Measurements from ENCODE around the gene TLN1.
A peak's percentile ranks its signal among the peaks of the same experiment; 100 is the strongest.

Gene TLN1

DNA sequence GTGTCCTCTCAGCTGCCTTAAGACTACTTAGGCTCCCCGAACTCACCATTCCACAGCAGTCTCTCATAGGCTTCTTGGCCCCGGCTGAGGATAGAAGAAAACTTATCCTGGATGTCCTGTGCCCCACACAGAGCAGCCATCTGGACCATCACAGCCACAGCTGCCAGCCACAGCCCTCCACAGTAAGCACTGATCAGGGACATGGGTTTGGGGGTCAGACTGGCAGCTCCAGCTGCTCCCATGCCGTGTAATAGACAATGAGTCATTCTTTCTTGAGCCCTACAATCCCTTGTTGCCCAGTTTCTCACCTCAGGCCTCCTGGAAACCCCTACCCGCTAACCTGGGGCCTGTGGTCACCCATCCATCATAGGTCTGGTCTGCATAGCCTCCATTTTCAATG lies 6.2 kb upstream of the TLN1 start:
- no peak overlapping the region for H3K9ac ChIP-seq (ENCODE audit: low read length)
- 0 out of 2 replicates have a peak, but pooled peaks cover 3% of the 10 kb centered on the region for H3K36me3 ChIP-seq (replicated peaks; ENCODE audit: insufficient read depth, low read length)
- DNase-seq = no peak
- no peaks in the 10 kb centered on the region for H4K20me1 ChIP-seq (ENCODE audit: insufficient read depth, low read length)
- H3K27ac ChIP-seq (ENCODE audit: low read length) = no peak overlapping the region
- no peak overlapping the region for H2AFZ ChIP-seq (ENCODE audit: low read length)
- H3K4me3 ChIP-seq (ENCODE audit: low read length) = no peak overlapping the region
- H3F3A ChIP-seq (ENCODE audit: insufficient read depth, low read length) = peaks cover 11% of the 10 kb centered on the region; the same call in 1 of the 2 replicates
- no peak overlapping the region for H3K4me2 ChIP-seq (ENCODE audit: low read depth, low read length)
- peaks cover 30% of the 10 kb centered on the region for H3K79me2 ChIP-seq (ENCODE audit: low read length)
- no peaks in the 10 kb centered on the region for H3K27me3 ChIP-seq (replicated peaks; ENCODE audit: insufficient read depth, low read length)
- no peaks in the 10 kb centered on the region for H3K9me2 ChIP-seq (replicated peaks; ENCODE audit: insufficient read depth, low read length)
- H3K4me1 ChIP-seq (ENCODE audit: low read length) = peaks cover 3% of the 10 kb centered on the region; the same call in 1 of the 2 replicates
- TF ChIP-seq EZH2phosphoT487 (IDR thresholded peaks at IDR 0.05; ENCODE audit: low read length) (no peak), EZH2 (optimal IDR thresholded peaks at IDR 0.05; ENCODE audit: low read depth, low read length) (no peak), CTCF (IDR thresholded peaks at IDR 0.05; ENCODE audit: low read length) (no peak)
- H3K9me3 ChIP-seq (replicated peaks; ENCODE audit: insufficient read depth, low read length) = no peaks in the 10 kb centered on the region

DNA sequence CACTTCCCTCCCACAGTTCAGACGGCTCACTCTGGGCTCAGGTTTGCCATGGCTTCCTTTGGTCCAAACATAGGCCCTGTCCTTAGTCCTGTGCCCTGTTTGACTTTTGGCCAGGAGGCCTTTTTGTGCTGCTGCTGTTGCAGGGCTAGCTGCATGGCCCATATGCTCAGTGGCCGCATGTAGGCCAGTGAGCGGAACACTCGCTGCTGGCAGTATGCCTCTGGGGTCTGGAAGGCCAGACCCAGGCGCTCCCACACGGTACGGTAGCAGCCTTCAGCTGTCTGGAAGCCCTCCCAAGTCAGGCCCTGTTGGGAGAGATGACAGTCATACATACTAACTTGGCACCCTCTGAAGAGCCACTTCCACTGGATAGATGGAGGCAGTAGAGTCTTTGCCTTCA lies 5.1 kb upstream of the TLN1 start:
- Histone ChIP-seq H3K36me3 (replicated peaks; ENCODE audit: insufficient read depth, low read length) (0 out of 2 replicates have a peak, but pooled peaks cover 3% of the 10 kb centered on the region), H3F3A (ENCODE audit: insufficient read depth, low read length) (peaks cover 21% of the 10 kb centered on the region; the same call in 1 of the 2 replicates)

GRCh38 chr9:35736201-35736633 lies 4.2 kb upstream of the TLN1 start:
- H3K27ac ChIP-seq (ENCODE audit: low read length) = no peak overlapping the region
- H2AFZ ChIP-seq (ENCODE audit: low read length) = no peak overlapping the region
- H3K4me2 ChIP-seq (ENCODE audit: low read depth, low read length) = no peak overlapping the region
- H3K79me2 ChIP-seq (ENCODE audit: low read length) = peaks cover 29% of the 10 kb centered on the region
- TF ChIP-seq CTCF (IDR thresholded peaks at IDR 0.05; ENCODE audit: low read length) (peak; percentile 84), EZH2phosphoT487 (IDR thresholded peaks at IDR 0.05; ENCODE audit: low read length) (no peak), EZH2 (optimal IDR thresholded peaks at IDR 0.05; ENCODE audit: low read depth, low read length) (no peak)
- no peak overlapping the region for H3K9ac ChIP-seq (ENCODE audit: low read length)
- H4K20me1 ChIP-seq (ENCODE audit: insufficient read depth, low read length) = no peaks in the 10 kb centered on the region
- DNase-seq = peak; percentile 73
- H3K27me3 ChIP-seq (replicated peaks; ENCODE audit: insufficient read depth, low read length) = no peaks in the 10 kb centered on the region
- H3K9me2 ChIP-seq (replicated peaks; ENCODE audit: insufficient read depth, low read length) = no peaks in the 10 kb centered on the region
- H3F3A ChIP-seq (ENCODE audit: insufficient read depth, low read length) = peaks cover 27% of the 10 kb centered on the region; the same call in 1 of the 2 replicates
- no peak overlapping the region for H3K4me3 ChIP-seq (ENCODE audit: low read length)
- peaks cover 5% of the 10 kb centered on the region; the same call in 1 of the 2 replicates for H3K4me1 ChIP-seq (ENCODE audit: low read length)
- H3K9me3 ChIP-seq (replicated peaks; ENCODE audit: insufficient read depth, low read length) = no peaks in the 10 kb centered on the region
- 0 out of 2 replicates have a peak, but pooled peaks cover 3% of the 10 kb centered on the region for H3K36me3 ChIP-seq (replicated peaks; ENCODE audit: insufficient read depth, low read length)

More for the DNA sequence above, 5.1 kb upstream of the TLN1 start:
- TF ChIP-seq EZH2 (optimal IDR thresholded peaks at IDR 0.05; ENCODE audit: low read depth, low read length) (no peak), CTCF (IDR thresholded peaks at IDR 0.05; ENCODE audit: low read length) (no peak), EZH2phosphoT487 (IDR thresholded peaks at IDR 0.05; ENCODE audit: low read length) (no peak)
- H3K9ac ChIP-seq (ENCODE audit: low read length) = no peak overlapping the region
- H3K27ac ChIP-seq (ENCODE audit: low read length) = no peak overlapping the region
- H3K9me3 ChIP-seq (replicated peaks; ENCODE audit: insufficient read depth, low read length) = no peaks in the 10 kb centered on the region
- H2AFZ ChIP-seq (ENCODE audit: low read length) = no peak overlapping the region
- H4K20me1 ChIP-seq (ENCODE audit: insufficient read depth, low read length) = no peaks in the 10 kb centered on the region
- no peaks in the 10 kb centered on the region for H3K27me3 ChIP-seq (replicated peaks; ENCODE audit: insufficient read depth, low read length)
- no peak overlapping the region for H3K4me3 ChIP-seq (ENCODE audit: low read length)
- no peak overlapping the region for H3K4me2 ChIP-seq (ENCODE audit: low read depth, low read length)
- peaks cover 27% of the 10 kb centered on the region; the same call in 1 of the 2 replicates for H3K79me2 ChIP-seq (ENCODE audit: low read length)
- H3K4me1 ChIP-seq (ENCODE audit: low read length) = peaks cover 3% of the 10 kb centered on the region; the same call in 1 of the 2 replicates
- no peaks in the 10 kb centered on the region for H3K9me2 ChIP-seq (replicated peaks; ENCODE audit: insufficient read depth, low read length)
- no peak for DNase-seq

All from MM.1S (cell line).